GM23338 (cell line): ENCODE measurements around the gene VSTM2L. TPM values are rescaled to one million over a fixed set of nuclear protein-coding genes. Genes with fewer than 3 reads are reported as not detected.

Source experiments
- ATAC-seq: fragments of 200-7000 bp; cut with Tn5 transposase; 3 replicates; pipeline ENCODE4 v1.9.1; 2020
- DNase-seq: peaks from one replicate; pipeline ENCODE4 v3.0.0-alpha.2; 2015; ENCODE audit warnings: low spot score
- H2AFZ ChIP-seq: fragments of 200-600 bp; sonication (generic); 2 replicates; pipeline ENCODE4 v1.8.0; 2016; ENCODE audit warnings: antibody characterized with exemption, mild to moderate bottlenecking, moderate library complexity
- H3F3A ChIP-seq: fragments of 200-600 bp; sonication (generic); replicated peaks from 2 replicates; pipeline ENCODE4 v1.8.0; 2017; ENCODE audit warnings: antibody characterized with exemption, mixed run types, low read depth
- H3K27ac ChIP-seq: fragments of 200-600 bp; sonication (generic); 2 replicates; pipeline ENCODE4 v1.6.1; 2016; ENCODE audit warnings: low read depth
- H3K27me3 ChIP-seq: fragments of 200-600 bp; sonication (generic); 2 replicates; pipeline ENCODE4 v1.8.0; 2016; ENCODE audit warnings: mild to moderate bottlenecking, mixed run types, moderate library complexity; ENCODE audit not compliant: insufficient read depth
- H3K36me3 ChIP-seq: fragments of 200-600 bp; sonication (generic); 2 replicates; pipeline ENCODE4 v1.8.0; 2016; ENCODE audit warnings: mild to moderate bottlenecking; ENCODE audit not compliant: insufficient read depth
- H3K4me1 ChIP-seq: fragments of 200-600 bp; sonication (generic); 2 replicates; pipeline ENCODE4 v1.8.0; 2016; ENCODE audit warnings: mild to moderate bottlenecking, moderate library complexity; ENCODE audit not compliant: insufficient read depth
- H3K4me2 ChIP-seq: fragments of 200-600 bp; sonication (generic); 2 replicates; pipeline ENCODE4 v1.7.1; 2017; ENCODE audit warnings: mixed run types
- H3K4me3 ChIP-seq: fragments of 200-600 bp; sonication (generic); 2 replicates; pipeline ENCODE4 v1.6.1; 2016; ENCODE audit warnings: mixed run types
- H3K79me2 ChIP-seq: fragments of 200-600 bp; sonication (generic); replicated peaks from 2 replicates; pipeline ENCODE4 v1.8.0; 2017; ENCODE audit warnings: mild to moderate bottlenecking; ENCODE audit not compliant: insufficient read depth
- H3K9me2 ChIP-seq: fragments of 200-600 bp; sonication (generic); 2 replicates; pipeline ENCODE4 v1.8.0; 2017; ENCODE audit not compliant: insufficient read depth
- H4K20me1 ChIP-seq: fragments of 200-600 bp; sonication (generic); replicated peaks from 2 replicates; pipeline ENCODE4 v1.8.0; 2017; ENCODE audit warnings: mild to moderate bottlenecking; ENCODE audit not compliant: insufficient read depth
- H3K27ac Mint-ChIP-seq: 2 replicates; pipeline ENCODE4 v1.8.0; 2020; ENCODE audit warnings: inconsistent platforms, mild to moderate bottlenecking, moderate library complexity, mixed read lengths
- H3K27me3 Mint-ChIP-seq: 3 replicates; pipeline ENCODE4 v1.8.0; 2022; ENCODE audit warnings: low read depth, mild to moderate bottlenecking, moderate library complexity, mixed read lengths, inconsistent platforms; ENCODE audit not compliant: insufficient read depth, poor library complexity
- H3K36me3 Mint-ChIP-seq: 3 replicates; pipeline ENCODE4 v1.8.0; 2021; ENCODE audit warnings: low read depth, mild to moderate bottlenecking, inconsistent platforms, moderate library complexity, mixed read lengths
- H3K4me1 Mint-ChIP-seq: 3 replicates; pipeline ENCODE4 v1.8.0; 2020; ENCODE audit warnings: mild to moderate bottlenecking, inconsistent platforms, mixed read lengths
- H3K4me3 Mint-ChIP-seq: 3 replicates; pipeline ENCODE4 v1.8.0; 2021; ENCODE audit warnings: moderate library complexity, mild to moderate bottlenecking, inconsistent platforms, mixed read lengths
- H3K9me3 Mint-ChIP-seq: 3 replicates; pipeline ENCODE4 v1.8.0; 2020; ENCODE audit warnings: moderate library complexity, mild to moderate bottlenecking, inconsistent platforms, mixed read lengths
- CREB1 ChIP-seq: fragments of 250-450 bp; sonication (Bioruptor Pico); IDR thresholded peaks from 2 replicates; pipeline ENCODE4 v1.5.0; 2020; ENCODE audit warnings: low read depth, mild to moderate bottlenecking, moderate library complexity
- CTCF ChIP-seq, 2 experiments: fragments of 200-600 bp in 1 of 2; sonication (generic) in 1 of 2; conservative IDR thresholded peaks; 2 replicates each; pipeline versions ENCODE4 v1.5.1 to v1.6.1; 2016 to 2017; ENCODE audit warnings: antibody characterized with exemption in 2 of 2, low read depth in 2 of 2, mild to moderate bottlenecking in 2 of 2, moderate library complexity in 1 of 2
- JUNB ChIP-seq: IDR thresholded peaks from one replicate; pipeline ENCODE4 v1.6.1; 2016; ENCODE audit warnings: antibody characterized with exemption; ENCODE audit not compliant: unreplicated experiment
- STAT1 ChIP-seq: IDR thresholded peaks from one replicate; pipeline ENCODE4 v1.6.1; 2016; ENCODE audit warnings: antibody characterized with exemption; ENCODE audit not compliant: unreplicated experiment
- ZNF462 ChIP-seq: fragments of 250-450 bp; sonication (Bioruptor Pico); IDR thresholded peaks from 2 replicates; pipeline ENCODE4 v1.5.0; 2020; ENCODE audit warnings: mild to moderate bottlenecking, moderate library complexity
- polyA plus RNA-seq: library from polyadenylated mRNA; unstranded; fragments of >200 nt; fragmentation: Nextera tagmentation; extraction: Ambion mirVana; gene quantifications from 2 replicates; pipeline ENCODE4 v1.2.1, GENCODE V29; 2016
- total RNA-seq: library from RNA; depleted of rRNA; stranded (reverse); fragments of >200 nt; shearing (Covaris generic); gene quantifications from 2 replicates; pipeline ENCODE4 v1.2.3, GENCODE V29; 2014
- TF ChIP-seq, protein P1 (sequence below): IDR thresholded peaks from one replicate; pipeline ENCODE4 v1.6.1; 2018; ENCODE audit warnings: antibody characterized with exemption; ENCODE audit not compliant: unreplicated experiment

Gene VSTM2L
- total and polyA plus RNA-seq, 2 experiments from 2014 or later, result 0.60 to 1.9 TPM

DNA sequence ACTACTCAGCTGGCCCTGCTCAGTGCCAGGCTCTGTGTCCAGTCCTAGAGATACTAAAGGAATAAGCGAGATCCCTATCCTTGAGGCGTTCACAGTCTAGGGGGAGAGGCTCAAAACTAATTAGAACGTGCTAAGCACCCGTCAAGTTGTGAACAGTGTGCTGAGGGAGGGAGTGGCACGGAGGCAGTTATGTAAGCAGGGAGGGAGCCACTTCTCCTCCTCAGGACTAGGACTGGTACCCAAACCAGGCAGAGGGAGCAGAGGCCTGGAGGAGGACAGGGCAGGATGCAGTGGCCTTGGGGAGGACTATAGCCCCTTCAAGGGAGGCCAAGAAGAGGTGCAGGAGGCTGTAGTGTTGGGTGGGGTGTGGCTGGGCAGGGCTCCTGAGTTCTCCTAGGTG is 39.6 kb upstream of the VSTM2L start:
- TF ChIP-seq STAT1 (no peak), JUNB (no peak), CTCF (conservative IDR thresholded peaks at IDR 0.05; ENCODE audit: low read depth in 2 of 2) (no peak), ZNF462 (CRISPR knock-in tag) (no peak), CREB1 (CRISPR knock-in tag) (no peak)
- TF ChIP-seq, protein P1, sequence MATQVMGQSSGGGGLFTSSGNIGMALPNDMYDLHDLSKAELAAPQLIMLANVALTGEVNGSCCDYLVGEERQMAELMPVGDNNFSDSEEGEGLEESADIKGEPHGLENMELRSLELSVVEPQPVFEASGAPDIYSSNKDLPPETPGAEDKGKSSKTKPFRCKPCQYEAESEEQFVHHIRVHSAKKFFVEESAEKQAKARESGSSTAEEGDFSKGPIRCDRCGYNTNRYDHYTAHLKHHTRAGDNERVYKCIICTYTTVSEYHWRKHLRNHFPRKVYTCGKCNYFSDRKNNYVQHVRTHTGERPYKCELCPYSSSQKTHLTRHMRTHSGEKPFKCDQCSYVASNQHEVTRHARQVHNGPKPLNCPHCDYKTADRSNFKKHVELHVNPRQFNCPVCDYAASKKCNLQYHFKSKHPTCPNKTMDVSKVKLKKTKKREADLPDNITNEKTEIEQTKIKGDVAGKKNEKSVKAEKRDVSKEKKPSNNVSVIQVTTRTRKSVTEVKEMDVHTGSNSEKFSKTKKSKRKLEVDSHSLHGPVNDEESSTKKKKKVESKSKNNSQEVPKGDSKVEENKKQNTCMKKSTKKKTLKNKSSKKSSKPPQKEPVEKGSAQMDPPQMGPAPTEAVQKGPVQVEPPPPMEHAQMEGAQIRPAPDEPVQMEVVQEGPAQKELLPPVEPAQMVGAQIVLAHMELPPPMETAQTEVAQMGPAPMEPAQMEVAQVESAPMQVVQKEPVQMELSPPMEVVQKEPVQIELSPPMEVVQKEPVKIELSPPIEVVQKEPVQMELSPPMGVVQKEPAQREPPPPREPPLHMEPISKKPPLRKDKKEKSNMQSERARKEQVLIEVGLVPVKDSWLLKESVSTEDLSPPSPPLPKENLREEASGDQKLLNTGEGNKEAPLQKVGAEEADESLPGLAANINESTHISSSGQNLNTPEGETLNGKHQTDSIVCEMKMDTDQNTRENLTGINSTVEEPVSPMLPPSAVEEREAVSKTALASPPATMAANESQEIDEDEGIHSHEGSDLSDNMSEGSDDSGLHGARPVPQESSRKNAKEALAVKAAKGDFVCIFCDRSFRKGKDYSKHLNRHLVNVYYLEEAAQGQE, result no peak
- H3K36me3 Mint-ChIP-seq, result peaks cover 14% of the 10 kb centered on the region
- H3K4me1 Mint-ChIP-seq, result peaks cover 6% of the 10 kb centered on the region; the same call in 2 of the 3 replicates
- Histone ChIP-seq H3K79me2 (no peaks in the 10 kb centered on the region), H4K20me1 (no peaks in the 10 kb centered on the region), H3K27ac (no peak overlapping the region), H3K36me3 (peaks cover 7% of the 10 kb centered on the region; the same call in 1 of the 2 replicates), H3K4me2 (no peak overlapping the region), H3K4me1 (no peaks in the 10 kb centered on the region; the same call in 1 of the 2 replicates), H3K27me3 (no peaks in the 10 kb centered on the region), H2AFZ (no peak overlapping the region), H3K9me2 (no peaks in the 10 kb centered on the region), H3K4me3 (no peak overlapping the region), H3F3A (no peaks in the 10 kb centered on the region)
- peaks cover 4% of the 10 kb centered on the region for H3K27me3 Mint-ChIP-seq
- no peak overlapping the region for H3K27ac Mint-ChIP-seq
- DNase-seq (no peak), ATAC-seq (no peak)
- H3K9me3 Mint-ChIP-seq, result no peaks in the 10 kb centered on the region
- H3K4me3 Mint-ChIP-seq, result no peak overlapping the region
